Colonic mucosa (tissue), 4 donors: ENCODE results near the gene RNF187. TPM values are rescaled to one million over a fixed set of nuclear protein-coding genes. Genes with fewer than 3 reads are reported as not detected.
"Not testable (repeated sequence)": the region's sequence is repeated elsewhere in the genome, so short reads cannot be mapped to it uniquely, and the experiment has no call there.

Experiments
- DNase-seq: peaks from one replicate; pipeline ENCODE4 v3.0.0-alpha.2; 2020
- H3K27ac ChIP-seq: fragments of 200-600 bp; one replicate; pipeline ENCODE4 v1.8.0; 2021
- H3K27me3 ChIP-seq: fragments of 200-600 bp; one replicate; pipeline ENCODE4 v1.8.0; 2021
- H3K36me3 ChIP-seq: fragments of 200-600 bp; one replicate; pipeline ENCODE4 v1.8.0; 2021
- H3K4me1 ChIP-seq: fragments of 200-600 bp; one replicate; pipeline ENCODE4 v1.8.0; 2021; ENCODE audit warnings: mild to moderate bottlenecking
- H3K4me3 ChIP-seq: fragments of 200-600 bp; one replicate; pipeline ENCODE4 v1.8.0; 2021
- H3K9ac ChIP-seq, 2 donors: one replicate each; pipeline ENCODE4 v1.7.0; 2013; ENCODE audit warnings: control low read depth in 2 of 2, low read depth in 2 of 2, low read length in 2 of 2
- H3K9me3 ChIP-seq: fragments of 200-600 bp; one replicate; pipeline ENCODE4 v1.8.0; 2021
- CTCF ChIP-seq: fragments of 200-600 bp; IDR thresholded peaks from one replicate; pipeline ENCODE4 v1.8.0; 2022; ENCODE audit warnings: antibody characterized with exemption, mild to moderate bottlenecking
- intact Hi-C: fragments of 100-400 bp; cut with DNase I; formaldehyde crosslinking; loops from one replicate; pipeline ENCODE4 v1.14.1; 2022
- total RNA-seq, 2 donors: library from RNA; stranded (reverse); fragmentation: NEBNext Ultra II Directional in 1 of 2; extraction: Animal tissue kit (Norgen Biotek cat#: 25700) in 1 of 2; gene quantifications; one replicate each; pipeline ENCODE4 v1.2.1, GENCODE V29; 2021
- donor health status: healthy.
- donor health status: DM: no; HTN: no; CAD: no.
- donor health status: DM: no; HTN: no; CAD: no.

RNF187 gene
- total RNA-seq, 2 donors from 2014 or later: 84.5 to 97.5 TPM

- intact Hi-C loops: loop anchor here (10.0 kb wide), 1 partner anchor 285 kb away; no protein-coding TSS in a partner anchor
These were observed 13.1 kb downstream of the RNF187 start for GRCh38 chr1:228500143-228500734.

GRCh38 chr1:228500901-228501871 is 14.0 kb downstream of the RNF187 start:
- no peak overlapping the region for H3K4me3 ChIP-seq
- H3K36me3 ChIP-seq: no peaks in the 10 kb centered on the region
- no peak overlapping the region for H3K27ac ChIP-seq
- TF ChIP-seq CTCF: peak; percentile 96
- H3K9me3 ChIP-seq: no peaks in the 10 kb centered on the region
- H3K4me1 ChIP-seq: no peaks in the 10 kb centered on the region
- intact Hi-C loops: loop anchor here (10.0 kb wide), 1 partner anchor 286 kb away; no protein-coding TSS in a partner anchor
- H3K27me3 ChIP-seq: no peaks in the 10 kb centered on the region
- DNase-seq: peak; percentile 84
- no peak overlapping the region for H3K9ac ChIP-seq

More at GRCh38 chr1:228500143-228500734, 13.1 kb downstream of the RNF187 start:
- Histone ChIP-seq H3K27me3 (no peaks in the 10 kb centered on the region), H3K36me3 (no peaks in the 10 kb centered on the region), H3K4me3 (no peak overlapping the region), H3K9ac (no peak overlapping the region), H3K4me1 (no peaks in the 10 kb centered on the region), H3K9me3 (no peaks in the 10 kb centered on the region), H3K27ac (no peak overlapping the region)
- TF ChIP-seq CTCF: no peak
- DNase-seq: no peak

- H3K4me1 ChIP-seq: no peaks in the 10 kb centered on the region
- DNase-seq: no peak
- no peak for TF ChIP-seq CTCF
- no peaks in the 10 kb centered on the region for H3K36me3 ChIP-seq
- no peaks in the 10 kb centered on the region for H3K9me3 ChIP-seq
- H3K27me3 ChIP-seq: no peaks in the 10 kb centered on the region
- H3K4me3 ChIP-seq: no peak overlapping the region
- intact Hi-C loops: loop anchor here (10.0 kb wide), 1 partner anchor 288 kb away; no protein-coding TSS in a partner anchor
- H3K27ac ChIP-seq: no peak overlapping the region
- no peak overlapping the region for H3K9ac ChIP-seq
These were observed 15.3 kb downstream of the RNF187 start for GRCh38 chr1:228502522-228502921.

GRCh38 chr1:228505944-228506343 is 18.8 kb downstream of the RNF187 start:
- not testable (repeated sequence) for H3K27me3 ChIP-seq, H3K27ac ChIP-seq, DNase-seq, H3K9me3 ChIP-seq, H3K4me1 ChIP-seq, H3K9ac ChIP-seq, H3K4me3 ChIP-seq, H3K36me3 ChIP-seq
- intact Hi-C loops: loop anchor here (10.0 kb wide), 1 partner anchor 291 kb away; no protein-coding TSS in a partner anchor

- Histone ChIP-seq H3K27me3 (no peaks in the 10 kb centered on the region), H3K4me1 (no peaks in the 10 kb centered on the region), H3K36me3 (no peaks in the 10 kb centered on the region), H3K9me3 (no peaks in the 10 kb centered on the region), H3K27ac (no peak overlapping the region), H3K9ac (no peak overlapping the region), H3K4me3 (no peak overlapping the region)
- TF ChIP-seq CTCF: no peak
- no peak for DNase-seq
- intact Hi-C loops: loop anchor here (10.0 kb wide), 1 partner anchor 293 kb away; no protein-coding TSS in a partner anchor
These were observed 20.9 kb downstream of the RNF187 start for GRCh38 chr1:228507961-228508652.
